HG03439 (cell line): ENCODE measurements around the gene TNS3.

Experiments used
- ATAC-seq: cut with Tn5 transposase; IDR thresholded peaks from one replicate; pipeline ENCODE4 v1.9.1; 2021; ENCODE audit warnings: mild to moderate bottlenecking, moderate library complexity; ENCODE audit not compliant: unreplicated experiment

TNS3 gene

DNA sequence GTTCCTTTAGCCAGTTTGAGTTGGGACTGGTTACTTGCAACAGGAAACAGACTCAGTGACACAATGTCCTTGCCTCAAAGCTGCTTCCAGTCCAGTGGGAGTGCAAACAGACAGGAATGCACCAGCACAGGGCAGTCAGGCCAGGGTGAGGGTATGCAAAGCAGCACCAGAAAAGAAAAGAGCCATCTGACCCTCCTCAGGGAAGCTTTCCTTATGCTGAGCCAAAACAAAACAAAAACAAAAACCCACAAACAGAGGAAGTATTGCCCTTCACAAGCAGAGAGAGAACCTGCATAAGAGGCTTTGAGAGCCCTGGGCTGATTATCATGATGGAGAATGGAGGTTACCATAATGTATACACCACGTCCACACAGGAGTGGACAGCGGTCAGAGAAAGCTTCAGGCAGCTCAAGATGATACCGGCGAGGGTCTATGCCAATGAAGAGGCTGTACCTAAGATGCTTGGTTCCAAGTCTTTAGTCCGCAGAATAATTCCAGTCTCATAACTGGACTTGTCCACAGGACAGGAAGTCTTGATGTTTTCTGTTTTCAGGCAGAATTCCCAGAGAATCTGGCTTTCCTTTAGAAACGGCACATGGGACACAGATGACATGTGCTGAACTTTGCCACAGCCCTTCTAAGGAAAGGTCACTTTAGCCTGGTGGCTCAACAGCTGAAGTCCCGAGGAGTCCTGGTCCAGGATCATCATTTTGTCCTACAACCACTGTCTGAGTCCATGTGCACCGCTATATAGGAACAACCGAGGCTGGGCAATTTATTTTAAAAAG, 263.3 kb downstream of the TNS3 start:
- no peak for ATAC-seq

DNA sequence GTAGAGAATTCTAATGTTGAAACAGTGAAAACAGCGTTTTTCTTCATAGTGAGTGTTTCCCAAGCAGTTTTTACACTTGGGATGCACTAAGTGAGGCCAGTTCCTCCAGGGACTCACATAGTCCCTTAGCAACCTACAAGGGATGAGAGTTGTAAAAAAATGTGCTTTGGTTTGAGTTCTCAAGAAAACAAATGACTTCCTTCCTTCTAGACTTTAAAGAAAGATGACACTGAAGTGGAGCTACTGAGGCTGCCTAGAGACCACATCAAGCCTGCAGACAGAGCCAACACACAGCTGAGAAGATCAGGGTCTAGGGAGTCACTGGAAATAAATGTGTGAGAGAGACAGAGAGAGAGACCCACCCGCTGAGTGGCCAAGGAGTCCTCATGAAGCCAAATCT, 264.4 kb downstream of the TNS3 start:
- ATAC-seq: no peak

DNA sequence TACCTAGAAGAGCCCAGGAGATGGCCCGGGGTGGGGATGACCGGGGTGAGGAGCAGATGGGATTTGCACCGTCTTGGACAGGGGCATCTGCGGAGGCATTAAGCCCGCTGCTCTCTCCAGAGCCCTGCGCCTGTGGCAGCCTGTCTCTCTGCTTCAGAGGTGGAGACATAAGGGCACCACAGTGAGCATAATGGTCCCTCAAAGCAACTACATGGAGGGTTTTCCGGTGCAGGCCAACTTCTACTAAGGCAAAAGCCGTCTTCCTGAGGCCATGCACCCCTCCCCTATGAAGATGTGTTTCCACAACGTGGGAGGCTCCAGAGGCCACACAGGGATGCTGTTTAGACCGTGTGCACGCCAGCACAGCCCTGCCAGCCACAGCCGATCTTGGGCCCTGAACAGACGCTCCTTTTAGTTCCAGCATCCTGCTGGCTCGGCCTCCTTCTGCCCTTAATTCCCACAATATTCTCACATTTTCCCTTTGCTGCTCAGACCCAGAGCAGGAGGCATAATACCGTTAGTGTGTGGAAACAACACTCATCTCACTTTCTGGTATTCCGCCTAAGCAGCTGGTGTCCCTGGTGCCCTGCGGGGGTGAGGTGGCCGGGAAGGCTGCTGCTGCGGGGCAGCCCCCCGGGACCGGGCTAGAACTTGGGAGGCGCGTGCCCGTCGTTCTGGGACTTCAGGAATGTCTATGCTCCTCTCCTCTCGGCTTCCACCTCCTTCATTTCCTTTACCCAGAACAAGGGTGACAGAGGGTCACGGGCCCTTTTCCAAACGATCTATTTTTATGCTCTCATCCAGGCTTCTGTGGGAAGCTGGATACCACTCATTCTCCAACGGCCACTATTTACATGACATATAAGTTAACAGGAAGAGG, 266.9 kb downstream of the TNS3 start:
- ATAC-seq: no peak

DNA sequence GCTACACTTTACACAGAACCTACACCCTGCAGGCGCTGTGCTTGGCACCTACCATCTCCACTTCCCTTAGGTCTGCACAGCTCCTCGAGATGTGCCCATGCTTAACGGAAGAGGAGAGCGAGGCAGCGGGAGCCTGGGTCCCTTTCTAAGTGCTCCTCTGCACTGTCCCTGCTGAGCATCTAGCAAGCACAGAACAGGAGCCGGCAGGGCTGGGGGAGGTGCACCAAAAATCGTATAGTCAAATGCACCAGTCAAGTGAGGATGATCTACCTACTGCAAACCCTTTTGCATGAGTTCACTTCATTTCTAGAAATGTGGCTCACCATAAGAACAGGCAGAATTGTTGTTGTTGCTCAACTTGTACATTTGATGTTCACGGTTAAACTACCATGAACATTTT, 267.7 kb downstream of the TNS3 start:
- no peak for ATAC-seq

DNA sequence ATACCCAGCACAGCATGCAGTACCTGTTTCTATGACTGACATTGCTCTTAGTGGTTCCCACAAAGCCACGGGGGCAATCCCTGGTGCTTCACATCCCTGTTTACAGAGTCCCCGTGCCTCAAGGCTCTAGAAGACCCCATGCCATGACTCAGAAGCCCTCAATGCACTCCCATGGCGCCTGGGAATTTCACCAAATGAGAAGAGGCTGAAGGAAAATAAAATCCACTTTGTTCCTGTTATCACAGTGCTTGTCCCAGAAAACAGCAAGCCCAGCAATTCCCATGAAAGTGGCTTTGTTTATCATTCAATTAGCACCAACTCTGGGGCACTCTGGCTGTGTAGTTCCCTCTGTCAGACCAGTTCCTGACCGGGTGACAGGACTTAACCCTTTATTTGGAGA, 268.3 kb downstream of the TNS3 start:
- no peak for ATAC-seq

DNA sequence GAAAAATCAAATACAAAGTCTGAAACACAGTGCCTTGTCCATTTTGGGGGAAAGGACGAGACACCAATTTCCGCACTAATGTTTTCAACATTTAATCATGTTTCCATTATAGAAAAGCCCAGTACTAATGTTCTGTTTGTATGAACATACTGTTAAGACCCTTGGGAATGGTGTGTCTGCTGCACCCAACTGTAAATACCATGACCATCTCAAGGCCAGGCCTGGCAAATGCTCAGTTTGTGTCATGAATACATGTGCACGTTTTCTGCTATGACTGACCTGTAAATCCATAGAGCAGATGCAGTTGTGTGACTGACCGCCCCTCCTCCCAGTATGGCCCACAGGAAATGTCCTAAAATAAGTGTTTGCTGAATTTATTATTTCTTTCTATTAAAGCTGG, 270.0 kb downstream of the TNS3 start:
- no peak for ATAC-seq

DNA sequence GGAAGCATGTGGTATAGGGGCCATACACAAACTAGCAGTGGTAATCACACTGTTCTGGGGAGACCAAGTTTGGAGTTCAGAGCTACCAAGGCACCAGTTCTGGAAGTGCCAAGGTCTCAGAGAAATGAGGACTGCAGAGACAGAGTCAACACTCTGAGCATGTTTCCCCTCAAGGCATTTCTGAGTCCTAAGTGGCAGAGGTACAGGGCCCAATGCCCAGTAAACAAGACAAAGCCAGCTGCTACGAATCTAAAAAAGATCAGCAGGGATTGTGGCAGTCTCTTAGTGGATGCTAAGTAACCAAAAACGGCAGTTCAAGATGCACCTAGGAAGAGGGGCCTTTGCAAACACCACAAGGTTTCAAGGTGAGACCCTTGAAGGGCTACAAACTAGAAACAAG, 271.9 kb downstream of the TNS3 start:
- ATAC-seq: no peak

DNA sequence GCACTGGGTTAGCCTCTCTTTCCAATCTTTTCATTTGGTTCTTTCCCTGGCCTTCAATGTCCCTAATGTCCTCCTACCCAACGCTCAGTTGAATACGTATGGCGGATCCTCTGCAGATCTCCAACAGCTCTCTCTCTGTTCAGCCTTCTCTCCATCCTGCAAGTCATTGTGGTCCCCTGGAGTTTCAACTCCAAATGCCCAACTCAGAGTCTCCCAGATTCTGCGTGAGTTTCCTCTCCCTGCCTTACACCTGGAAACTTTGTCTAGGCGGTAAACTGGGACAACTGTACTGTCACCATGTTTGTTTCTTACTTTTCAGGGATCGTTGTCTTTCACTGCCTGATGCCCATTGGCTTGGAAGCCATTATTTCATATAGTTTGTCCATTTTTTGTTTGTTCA, 273.1 kb downstream of the TNS3 start:
- ATAC-seq: no peak

DNA sequence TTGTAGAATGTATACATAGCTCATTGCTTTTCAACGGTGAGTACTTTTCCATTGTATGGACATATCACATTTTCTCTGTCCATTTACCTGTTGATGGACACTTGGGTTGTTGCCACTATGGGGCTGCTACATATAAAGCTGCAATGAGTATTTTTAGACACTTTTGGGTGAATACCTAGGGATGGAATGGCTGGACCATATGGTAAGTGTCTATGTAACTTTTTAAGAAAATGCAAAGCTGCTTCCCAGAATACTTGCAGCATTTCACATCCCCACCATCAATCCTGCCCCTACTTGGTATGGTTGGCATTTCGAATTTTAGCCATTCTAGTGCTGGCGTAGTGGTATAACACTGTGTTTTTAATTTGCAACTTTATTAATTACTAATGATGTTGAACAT, 274.6 kb downstream of the TNS3 start:
- ATAC-seq: no peak

DNA sequence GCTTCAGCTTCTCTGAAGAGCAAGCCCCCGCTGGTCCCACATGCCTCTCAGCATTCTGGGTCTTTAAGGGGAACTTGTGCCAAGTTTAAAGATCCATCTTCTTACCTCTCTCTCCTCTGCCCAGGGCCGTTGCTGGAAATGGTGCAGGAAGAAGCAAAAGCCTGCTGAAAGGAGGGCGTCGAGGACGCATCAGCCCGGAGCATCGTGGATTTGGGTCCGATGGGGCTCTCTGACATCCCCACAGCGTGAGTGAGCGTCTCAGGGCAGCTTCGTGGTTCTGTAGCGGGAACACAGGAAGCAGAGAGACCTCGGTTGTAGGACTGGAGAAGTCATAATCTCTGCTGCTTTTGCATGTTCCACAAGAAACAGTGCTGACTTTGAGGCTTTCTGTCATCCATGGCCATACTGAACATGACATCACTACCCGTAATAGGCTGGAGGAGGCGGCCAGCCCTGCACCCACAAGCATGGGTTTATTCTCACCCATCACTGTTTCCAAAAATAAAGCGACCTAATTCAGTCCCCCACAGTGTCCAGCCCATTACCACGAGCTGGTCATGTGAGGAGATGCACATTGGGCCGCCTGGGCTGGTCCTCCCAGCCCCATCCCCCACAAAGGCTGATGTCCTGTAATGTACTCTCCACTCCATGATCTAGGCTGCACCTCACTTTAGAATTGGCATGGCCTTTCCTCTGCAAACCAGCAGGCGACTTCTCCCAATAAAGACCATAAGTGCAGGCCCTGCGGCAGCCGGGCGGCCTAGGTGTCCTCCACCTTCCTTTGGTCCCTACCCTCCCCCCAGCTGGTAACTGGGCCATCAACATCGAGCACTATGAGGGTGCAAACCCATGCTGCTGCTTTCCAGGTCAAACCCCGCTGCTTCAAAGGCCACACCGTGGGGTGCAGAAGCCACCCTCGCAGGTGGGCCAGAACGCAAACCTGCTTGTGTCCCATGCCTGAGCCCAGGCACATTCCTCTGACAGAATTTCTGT, 276.9 kb downstream of the TNS3 start:
- ATAC-seq: no peak

DNA sequence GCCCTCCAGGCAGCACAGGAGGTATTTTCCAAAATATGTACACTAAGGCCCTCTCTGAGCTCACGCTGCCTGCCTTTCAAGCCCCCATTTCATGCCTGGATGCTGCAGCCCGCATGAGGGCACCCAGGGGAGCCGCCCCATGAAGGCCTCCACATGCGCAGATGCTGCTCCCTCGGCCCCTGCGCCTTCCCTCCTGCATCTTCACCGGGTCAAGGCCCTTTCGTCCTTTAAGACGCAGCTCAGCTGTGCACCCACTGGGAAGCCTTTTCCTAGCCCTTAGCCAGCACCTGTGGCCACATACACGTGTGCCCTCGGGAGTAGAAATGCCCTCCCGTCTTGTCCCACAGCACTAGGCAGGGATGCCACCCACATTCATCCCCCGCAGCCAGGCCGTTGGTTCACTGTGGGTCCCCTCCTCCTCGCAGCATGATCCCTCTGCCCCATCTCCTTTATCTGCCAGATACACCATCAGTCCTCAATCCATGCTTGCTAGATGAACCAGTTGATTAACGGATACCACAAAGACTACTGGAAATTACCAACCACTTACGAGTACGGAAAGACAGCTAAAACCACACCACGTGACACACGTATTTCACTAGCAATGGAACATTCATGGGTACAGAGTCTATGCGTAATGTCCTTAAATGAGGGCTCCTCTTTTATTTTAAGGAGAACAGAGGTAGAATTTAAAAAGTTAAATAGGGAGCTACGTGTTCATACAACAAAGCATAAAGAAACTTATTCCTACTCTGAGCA, 278.0 kb downstream of the TNS3 start:
- no peak for ATAC-seq

DNA sequence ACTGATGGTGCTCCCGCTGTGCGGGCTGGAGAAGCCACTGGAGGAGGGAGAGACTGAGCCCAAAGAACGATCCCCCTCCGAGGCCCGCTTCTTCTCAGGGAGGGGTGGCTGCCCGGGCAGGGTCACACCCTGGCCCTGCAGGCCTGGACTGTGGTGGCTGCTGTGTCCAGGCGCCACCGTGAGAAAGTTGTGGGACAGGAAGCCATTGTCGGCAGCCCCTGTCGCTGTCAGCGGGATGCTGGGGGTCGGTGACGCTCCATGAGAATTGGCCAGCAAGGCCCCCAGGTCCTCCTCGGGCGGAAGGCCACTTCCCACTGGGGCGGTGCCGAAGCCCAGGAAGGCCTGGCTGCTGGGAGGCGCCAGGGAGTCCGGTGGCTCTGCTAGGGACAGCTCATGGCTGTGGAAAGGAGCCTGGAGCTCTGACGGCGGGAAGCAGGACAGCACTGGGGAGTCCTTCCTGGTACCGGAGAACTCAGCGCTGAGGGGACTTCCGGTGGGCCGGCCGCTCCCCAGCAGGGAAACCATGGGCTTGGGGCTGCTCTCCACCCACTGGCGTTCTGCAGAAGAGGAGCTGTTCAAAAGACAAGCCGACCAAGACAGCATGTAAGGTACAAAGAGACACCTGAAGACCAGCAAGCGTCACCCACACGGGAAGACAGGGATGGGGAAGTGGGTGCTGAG, 278.8 kb downstream of the TNS3 start:
- no peak for ATAC-seq

DNA sequence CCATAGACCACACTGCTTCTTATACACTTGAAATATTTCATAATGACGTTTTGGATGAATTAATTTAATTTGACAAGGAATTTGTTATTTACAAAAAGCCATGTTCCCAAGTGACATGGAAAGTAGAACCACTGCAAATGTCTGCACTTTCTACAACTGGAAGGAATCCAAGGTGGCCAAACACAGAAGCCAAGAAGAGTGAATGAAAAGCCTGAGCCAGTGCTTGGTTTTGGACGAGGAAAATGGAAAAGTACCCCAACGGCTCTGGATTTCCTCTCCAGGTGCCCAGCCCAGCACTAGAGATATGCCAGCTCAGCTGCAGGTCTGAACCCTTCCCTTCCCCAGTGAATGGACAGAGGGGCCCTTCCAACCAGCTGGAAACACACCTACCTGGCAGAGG, 279.4 kb downstream of the TNS3 start:
- ATAC-seq: no peak

DNA sequence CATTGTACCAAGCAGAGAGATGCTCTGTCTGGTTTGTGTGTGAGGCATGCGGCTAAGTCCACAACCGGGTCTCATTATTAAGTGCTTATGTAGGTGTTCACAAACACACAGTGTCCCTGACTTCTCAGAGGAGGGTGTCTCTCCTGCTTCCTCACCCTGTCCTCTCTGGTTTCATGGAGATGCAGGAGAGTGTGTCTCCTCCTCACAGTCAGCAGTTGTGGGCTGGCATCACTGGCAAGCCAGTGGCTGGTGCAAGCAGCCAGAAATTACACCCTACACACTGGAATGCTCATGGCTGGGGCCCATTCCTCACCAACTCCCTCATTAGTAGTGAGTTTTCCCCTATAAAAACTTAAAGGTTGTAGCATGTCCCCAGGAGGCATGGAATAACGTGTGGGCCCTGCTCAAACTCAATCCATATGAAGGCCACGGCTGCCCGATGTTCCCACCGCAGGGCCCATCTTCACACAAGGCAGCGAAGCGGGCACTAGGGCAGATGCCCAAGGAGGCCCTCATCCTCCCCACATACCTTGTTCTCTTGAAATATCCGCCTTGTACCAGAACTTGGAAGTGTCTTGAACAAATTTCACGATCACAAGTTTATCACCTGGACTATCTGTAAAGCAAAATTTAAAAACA, 280.1 kb downstream of the TNS3 start:
- no peak for ATAC-seq

DNA sequence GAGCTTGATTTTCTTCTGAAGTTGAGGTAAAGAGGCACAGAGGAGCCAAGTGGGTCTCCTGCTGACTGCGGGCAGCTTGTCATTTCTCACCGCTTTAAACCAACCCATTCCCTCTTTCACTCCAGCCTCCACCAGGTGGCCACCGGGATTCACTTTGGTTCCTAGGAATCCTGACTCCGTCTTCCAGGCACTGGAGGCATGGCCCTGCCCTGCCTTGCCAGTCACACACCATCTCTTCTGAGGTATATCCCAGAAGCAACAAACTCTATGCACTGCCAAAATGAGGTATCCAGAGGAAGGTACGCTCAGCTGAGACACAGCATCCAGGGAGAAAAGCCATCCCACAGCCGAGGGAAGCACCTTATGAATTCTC, 280.8 kb downstream of the TNS3 start:
- no peak for ATAC-seq

DNA sequence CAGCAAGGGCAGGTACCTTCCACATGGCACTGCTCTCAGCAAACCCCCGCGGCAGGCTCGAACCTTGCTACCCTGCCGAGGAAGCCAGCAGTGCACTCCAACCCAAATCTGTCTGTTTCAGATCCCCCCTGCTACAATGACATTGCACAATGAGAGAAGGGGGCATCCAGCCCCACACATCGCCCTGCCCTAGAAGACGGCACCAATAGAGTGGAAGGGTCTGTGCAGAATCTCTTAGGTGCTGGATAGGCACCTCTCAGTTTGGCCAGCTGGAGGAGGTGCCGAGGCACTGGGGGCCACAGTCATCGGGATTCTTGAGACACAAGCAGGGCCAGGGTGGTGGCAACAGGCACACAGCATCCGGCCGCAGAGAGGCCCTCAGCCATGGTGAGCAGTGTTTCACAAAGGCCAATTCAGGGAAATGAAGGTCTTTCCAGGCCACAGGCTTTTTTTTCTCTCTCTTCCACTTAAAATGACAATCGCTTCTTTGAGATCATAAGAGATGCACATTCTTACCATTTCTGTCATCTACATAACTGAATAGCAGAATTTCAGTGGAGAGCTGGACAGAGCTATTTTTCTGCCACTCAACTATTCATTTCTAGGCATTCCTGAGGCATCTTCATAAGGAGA, 281.3 kb downstream of the TNS3 start:
- no peak for ATAC-seq

DNA sequence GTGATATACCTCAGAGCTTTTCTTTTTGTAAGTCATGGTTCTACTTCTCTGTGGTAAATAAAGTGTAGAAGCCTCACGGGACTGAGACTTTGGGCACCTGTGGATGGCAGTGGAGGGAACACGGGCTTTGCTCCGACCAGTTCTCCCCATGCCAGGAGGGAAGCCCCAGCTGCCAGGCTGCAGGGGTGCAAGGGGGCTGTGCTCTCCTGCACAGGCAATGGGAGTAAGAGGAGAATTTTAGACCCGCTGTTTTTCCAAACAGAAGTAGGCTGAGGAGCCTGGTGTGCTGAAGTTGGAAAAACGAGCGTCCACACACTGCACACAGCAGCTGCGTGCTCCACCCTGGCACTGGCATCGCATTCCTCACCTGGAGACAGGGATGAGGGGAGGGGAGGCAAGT, 282.4 kb downstream of the TNS3 start:
- ATAC-seq: no peak

DNA sequence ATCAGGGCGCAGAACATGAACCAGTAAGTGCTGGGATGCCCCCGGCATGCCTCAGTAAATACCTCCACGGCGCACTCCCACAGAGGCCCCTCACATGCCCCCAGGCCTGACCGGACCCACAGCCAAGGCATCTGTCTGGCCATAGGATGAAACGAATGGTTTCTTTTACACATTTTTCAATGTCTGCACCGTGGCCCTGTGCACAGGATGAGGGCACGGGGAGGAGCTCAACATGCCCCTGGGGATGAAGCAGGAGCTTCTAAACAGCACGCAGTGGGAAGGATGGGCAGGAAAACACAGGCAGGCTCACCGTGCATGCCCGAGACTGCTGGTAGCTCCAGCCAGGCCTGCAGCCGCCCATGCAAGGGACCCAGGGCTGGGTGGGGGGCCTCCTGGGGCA, 283.3 kb downstream of the TNS3 start:
- no peak for ATAC-seq

DNA sequence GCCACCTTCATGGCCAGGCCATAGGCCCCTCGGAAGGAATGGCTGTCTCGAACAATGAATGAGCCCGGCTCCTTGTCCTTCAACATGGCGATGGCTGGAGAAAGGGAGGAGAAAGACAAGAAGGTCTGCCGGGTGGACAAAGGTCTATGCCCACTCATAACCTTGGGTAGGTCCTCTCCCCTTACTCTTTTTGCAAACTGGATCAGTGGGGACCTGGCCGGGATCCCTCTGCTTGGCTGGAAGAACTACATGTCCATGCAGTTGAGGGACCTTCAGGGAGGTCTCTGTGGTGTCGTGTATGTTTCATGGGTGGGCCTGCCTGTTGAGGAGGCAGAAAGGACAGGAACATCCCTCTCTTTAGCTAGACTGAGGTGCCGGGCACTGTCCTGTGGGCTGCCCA, 284.8 kb downstream of the TNS3 start:
- no peak for ATAC-seq
